Thyroid gland (tissue), 4 donors: ENCODE measurements around the gene SCCPDH.

ENCODE experiments used
- POLR2A ChIP-seq, 2 donors: fragments of 450-650 bp; IDR thresholded peaks; one replicate each; pipeline ENCODE4 v1.6.1; 2017; ENCODE audit warnings: antibody characterized with exemption in 2 of 2, mild to moderate bottlenecking in 2 of 2, moderate library complexity in 1 of 2
- TF ChIP-seq, protein P1 (sequence below), 6 experiments: fragments of 200-600 bp in 3 of 6; fragments of 450-650 bp in 3 of 6; sonication (generic) in 3 of 6; IDR thresholded peaks; one replicate each; pipeline ENCODE4 v1.5.1; 2016 to 2019; ENCODE audit warnings: antibody characterized with exemption in 6 of 6, mild to moderate bottlenecking in 2 of 6, inconsistent platforms in 1 of 6, moderate library complexity in 1 of 6

DNA sequence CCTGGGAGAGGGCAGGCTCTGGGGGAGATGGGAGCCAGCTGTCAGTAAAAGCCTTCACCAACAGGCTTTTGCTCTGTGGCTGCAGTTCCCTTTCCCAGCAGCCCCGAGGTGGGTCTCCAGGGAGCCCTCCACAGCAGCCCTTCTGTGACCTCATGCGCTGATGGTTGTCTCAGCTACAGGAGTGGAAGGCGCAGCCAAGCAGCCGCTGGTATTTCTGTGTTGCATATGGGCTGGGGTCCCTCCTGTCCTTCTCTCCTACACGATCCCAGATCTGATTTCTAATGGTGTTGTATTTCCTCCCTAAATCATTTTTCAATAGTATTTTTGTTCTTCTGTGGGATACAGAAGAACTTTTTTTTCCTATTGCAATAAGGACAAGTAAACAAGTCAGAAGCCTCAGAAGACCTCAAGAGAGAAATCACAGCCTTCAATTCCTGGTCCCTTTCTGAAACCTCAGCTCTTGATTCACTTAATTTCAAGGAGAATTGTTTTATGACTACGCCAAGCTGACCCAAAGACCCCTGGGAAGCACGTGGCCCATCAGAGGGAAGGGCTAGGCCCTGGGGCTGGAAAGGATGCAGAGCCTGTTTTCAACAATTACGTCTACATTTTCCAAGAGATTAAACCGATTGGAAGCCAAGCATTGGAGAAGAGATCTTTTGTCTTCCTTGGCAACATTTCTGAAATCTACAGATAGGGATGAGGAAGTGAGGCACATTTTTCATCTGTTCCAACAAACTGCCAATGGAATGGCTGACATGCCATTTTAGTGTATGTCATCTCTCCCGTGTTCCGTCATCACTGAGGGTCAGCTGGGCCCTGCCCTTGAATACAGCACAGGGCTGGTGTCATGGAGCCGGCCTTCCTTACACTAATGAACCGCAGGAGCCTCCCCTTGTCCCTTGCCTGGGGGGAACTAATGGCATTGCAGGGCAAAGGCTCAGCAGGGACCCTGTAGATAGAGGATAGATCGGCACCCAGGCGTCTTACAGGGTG lies 42.0 kb upstream of the SCCPDH start:
- TF ChIP-seq, protein P1, sequence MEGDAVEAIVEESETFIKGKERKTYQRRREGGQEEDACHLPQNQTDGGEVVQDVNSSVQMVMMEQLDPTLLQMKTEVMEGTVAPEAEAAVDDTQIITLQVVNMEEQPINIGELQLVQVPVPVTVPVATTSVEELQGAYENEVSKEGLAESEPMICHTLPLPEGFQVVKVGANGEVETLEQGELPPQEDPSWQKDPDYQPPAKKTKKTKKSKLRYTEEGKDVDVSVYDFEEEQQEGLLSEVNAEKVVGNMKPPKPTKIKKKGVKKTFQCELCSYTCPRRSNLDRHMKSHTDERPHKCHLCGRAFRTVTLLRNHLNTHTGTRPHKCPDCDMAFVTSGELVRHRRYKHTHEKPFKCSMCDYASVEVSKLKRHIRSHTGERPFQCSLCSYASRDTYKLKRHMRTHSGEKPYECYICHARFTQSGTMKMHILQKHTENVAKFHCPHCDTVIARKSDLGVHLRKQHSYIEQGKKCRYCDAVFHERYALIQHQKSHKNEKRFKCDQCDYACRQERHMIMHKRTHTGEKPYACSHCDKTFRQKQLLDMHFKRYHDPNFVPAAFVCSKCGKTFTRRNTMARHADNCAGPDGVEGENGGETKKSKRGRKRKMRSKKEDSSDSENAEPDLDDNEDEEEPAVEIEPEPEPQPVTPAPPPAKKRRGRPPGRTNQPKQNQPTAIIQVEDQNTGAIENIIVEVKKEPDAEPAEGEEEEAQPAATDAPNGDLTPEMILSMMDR (IDR thresholded peaks at IDR 0.05): no peak
- no peak for TF ChIP-seq POLR2A (IDR thresholded peaks at IDR 0.05)
